ENCODE measurements around the gene TSPAN8. TPM values are rescaled to one million over a fixed set of nuclear protein-coding genes. Genes with fewer than 3 reads are reported as not detected.

TSPAN8 gene
- total and polyA plus RNA-seq, 9 of the 15 experiments (the other 6 are each of a cell fraction or from before 2014, with no cell fraction given): 0.11 to 0.55 (median 0.25) TPM; not detected in 2

DNA sequence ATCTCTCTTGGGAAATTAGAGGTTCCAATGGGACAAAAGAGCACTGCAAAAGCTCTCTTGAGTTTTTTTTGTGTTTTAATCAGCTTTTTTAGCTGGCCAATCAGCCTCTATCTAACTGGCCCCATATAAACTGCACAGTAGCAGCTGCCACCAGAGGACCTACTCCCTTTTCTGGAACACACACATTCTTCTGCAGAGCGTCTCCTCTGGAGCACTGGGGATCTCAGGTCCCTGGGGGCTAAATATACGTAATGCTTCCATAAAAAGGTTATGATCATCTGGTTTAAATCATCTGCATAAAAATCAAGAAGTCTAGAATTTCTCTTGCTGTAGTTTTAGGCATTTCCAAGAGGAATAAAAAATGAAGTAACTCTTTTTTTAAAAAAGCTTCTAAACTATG is 32.3 kb downstream of the TSPAN8 start:
- no peak overlapping the region for H3K4me2 ChIP-seq (ENCODE audit: insufficient read depth, low read length)
- H2AFZ ChIP-seq (ENCODE audit: low read depth, low read length): peak overlapping the region; percentile 57
- no TSS peak for BruUV-seq (replicated peaks)
- no peaks in the 10 kb centered on the region for H3K79me2 ChIP-seq (ENCODE audit: control insufficient read depth, insufficient read depth, low read length)
- in situ Hi-C loops (cut with MboI) (no loop called here), intact Hi-C loops (cut with micrococcal nuclease) (no loop called here)
- peak in 3 of 4 experiments; percentile 8 to 30 (median 14) for DNase-seq (ENCODE audit: extremely low read depth in 1 of 4, low spot score in 3 of 4)
- ChIA-PET POLR2A (no interaction called here), CTCF (ENCODE audit: low intra/inter-chr PET ratio) (no interaction called here)
- no peaks in the 10 kb centered on the region for H3K36me3 ChIP-seq (ENCODE audit: control insufficient read depth, insufficient read depth, low read length)
- TF ChIP-seq, protein P1, sequence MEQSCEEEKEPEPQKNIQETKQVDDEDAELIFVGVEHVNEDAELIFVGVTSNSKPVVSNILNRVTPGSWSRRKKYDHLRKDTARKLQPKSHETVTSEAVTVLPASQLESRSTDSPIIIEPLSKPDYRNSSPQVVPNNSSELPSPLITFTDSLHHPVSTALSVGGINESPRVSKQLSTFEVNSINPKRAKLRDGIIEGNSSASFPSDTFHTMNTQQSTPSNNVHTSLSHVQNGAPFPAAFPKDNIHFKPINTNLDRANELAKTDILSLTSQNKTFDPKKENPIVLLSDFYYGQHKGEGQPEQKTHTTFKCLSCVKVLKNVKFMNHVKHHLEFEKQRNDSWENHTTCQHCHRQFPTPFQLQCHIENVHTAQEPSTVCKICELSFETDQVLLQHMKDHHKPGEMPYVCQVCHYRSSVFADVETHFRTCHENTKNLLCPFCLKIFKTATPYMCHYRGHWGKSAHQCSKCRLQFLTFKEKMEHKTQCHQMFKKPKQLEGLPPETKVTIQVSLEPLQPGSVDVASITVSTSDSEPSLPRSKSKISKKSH (CRISPR knock-in tag; IDR thresholded peaks at IDR 0.05): no peak
- TF ChIP-seq, protein P2, sequence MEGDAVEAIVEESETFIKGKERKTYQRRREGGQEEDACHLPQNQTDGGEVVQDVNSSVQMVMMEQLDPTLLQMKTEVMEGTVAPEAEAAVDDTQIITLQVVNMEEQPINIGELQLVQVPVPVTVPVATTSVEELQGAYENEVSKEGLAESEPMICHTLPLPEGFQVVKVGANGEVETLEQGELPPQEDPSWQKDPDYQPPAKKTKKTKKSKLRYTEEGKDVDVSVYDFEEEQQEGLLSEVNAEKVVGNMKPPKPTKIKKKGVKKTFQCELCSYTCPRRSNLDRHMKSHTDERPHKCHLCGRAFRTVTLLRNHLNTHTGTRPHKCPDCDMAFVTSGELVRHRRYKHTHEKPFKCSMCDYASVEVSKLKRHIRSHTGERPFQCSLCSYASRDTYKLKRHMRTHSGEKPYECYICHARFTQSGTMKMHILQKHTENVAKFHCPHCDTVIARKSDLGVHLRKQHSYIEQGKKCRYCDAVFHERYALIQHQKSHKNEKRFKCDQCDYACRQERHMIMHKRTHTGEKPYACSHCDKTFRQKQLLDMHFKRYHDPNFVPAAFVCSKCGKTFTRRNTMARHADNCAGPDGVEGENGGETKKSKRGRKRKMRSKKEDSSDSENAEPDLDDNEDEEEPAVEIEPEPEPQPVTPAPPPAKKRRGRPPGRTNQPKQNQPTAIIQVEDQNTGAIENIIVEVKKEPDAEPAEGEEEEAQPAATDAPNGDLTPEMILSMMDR (IDR thresholded peaks at IDR 0.05 in 2 of 3, conservative IDR thresholded peaks at IDR 0.05 in 1 of 3; ENCODE audit: insufficient read depth in 2 of 3, low read depth in 1 of 3, low read length in 3 of 3): peak; percentile 18 to 57 (median 24); a peak in 4 of 6 replicates
- peak in 1 of 2 experiments; percentile 19; a peak in 2 of 4 replicates for TF ChIP-seq RAD21 (CRISPR knock-in tag; conservative IDR thresholded peaks at IDR 0.05 in 1 of 2, IDR thresholded peaks at IDR 0.05 in 1 of 2)
- no peak for TF ChIP-seq ZFP36 (IDR thresholded peaks at IDR 0.05; ENCODE audit: low read depth, low read length, partially characterized antibody)
- no peak for TF ChIP-seq EGR1 (conservative IDR thresholded peaks at IDR 0.05)
- TF ChIP-seq NEUROD1 (IDR thresholded peaks at IDR 0.05; ENCODE audit: borderline replicate concordance, low read depth, low read length, partially characterized antibody): no peak
- TF ChIP-seq ZC3H4 (CRISPR knock-in tag; IDR thresholded peaks at IDR 0.05; ENCODE audit: borderline replicate concordance): no peak
- H3K4me3 ChIP-seq: no peak overlapping the region
- ATAC-seq: peak; percentile 90
- WGBS (ENCODE audit: insufficient coverage, low coverage, missing lambda C conversion rate): 3% methylated on average over 2 of the region's 2 CpGs
- no peaks in the 10 kb centered on the region for H3K9me3 ChIP-seq (replicated peaks; ENCODE audit: control insufficient read depth, insufficient read depth, low read depth, low read length)
- H3K27me3 ChIP-seq (ENCODE audit: control insufficient read depth in 2 of 2, insufficient read depth in 2 of 2, low read length in 2 of 2): no peaks in the 10 kb centered on the region
- H3K9ac ChIP-seq (ENCODE audit: insufficient read depth in 1 of 2, low read depth in 2 of 2, low read length in 2 of 2): no peak overlapping the region
- FAIRE-seq: peak; percentile 42
- H4K20me1 ChIP-seq (replicated peaks; ENCODE audit: control insufficient read depth, insufficient read depth, low read length): no peaks in the 10 kb centered on the region
- no peaks in the 10 kb centered on the region for H3K9me1 ChIP-seq (ENCODE audit: control insufficient read depth, insufficient read depth, low read length)
- peak overlapping the region; percentile 39; the same call in 1 of the 3 replicates for H3K27ac ChIP-seq (ENCODE audit: extremely low read depth, low read depth, low read length)
- peaks cover 0 to 4% of the 10 kb centered on the region in 2 experiments; a peak in 1 of 5 replicates for H3K4me1 ChIP-seq (replicated peaks in 1 of 2; ENCODE audit: control insufficient read depth in 2 of 2, insufficient read depth in 2 of 2, low read length in 2 of 2)
